Effector CD4-positive, alpha-beta T cell (primary cell): ENCODE results near the gene CAND2.
"Not testable (repeated sequence)": the region's sequence is repeated elsewhere in the genome, so short reads cannot be mapped to it uniquely, and the experiment has no call there.

ENCODE experiments used
- DNase-seq: peaks from one replicate; pipeline ENCODE4 v3.0.0-alpha.2; 2020

The CAND2 gene

DNA sequence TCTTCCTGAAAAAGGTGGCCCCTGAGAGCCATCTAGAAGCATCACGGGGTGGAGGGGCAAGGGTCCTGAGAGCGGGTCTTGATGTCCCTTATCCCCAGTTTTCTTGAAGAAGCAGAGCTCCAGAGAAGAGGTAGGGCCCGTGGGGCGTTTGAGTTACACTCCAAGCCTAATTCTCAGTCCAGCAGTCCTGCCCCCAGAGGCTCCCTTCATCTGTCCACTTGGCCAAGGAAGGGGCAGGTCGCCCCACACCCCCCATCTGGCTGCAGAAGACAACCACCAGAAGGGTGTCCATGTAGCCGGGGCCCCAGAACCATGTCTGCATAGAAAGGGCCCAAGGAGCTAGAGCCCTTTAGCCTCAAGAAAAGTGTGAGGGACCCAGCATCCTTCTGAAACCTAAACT lies 70.4 kb downstream of the CAND2 start:
- no peak for DNase-seq

- DNase-seq, result peak; percentile 37
These were observed 71.9 kb downstream of the CAND2 start for GRCh38 chr3:12868039-12869034.

GRCh38 chr3:12869035-12869621 lies 72.6 kb downstream of the CAND2 start:
- no peak for DNase-seq

DNA sequence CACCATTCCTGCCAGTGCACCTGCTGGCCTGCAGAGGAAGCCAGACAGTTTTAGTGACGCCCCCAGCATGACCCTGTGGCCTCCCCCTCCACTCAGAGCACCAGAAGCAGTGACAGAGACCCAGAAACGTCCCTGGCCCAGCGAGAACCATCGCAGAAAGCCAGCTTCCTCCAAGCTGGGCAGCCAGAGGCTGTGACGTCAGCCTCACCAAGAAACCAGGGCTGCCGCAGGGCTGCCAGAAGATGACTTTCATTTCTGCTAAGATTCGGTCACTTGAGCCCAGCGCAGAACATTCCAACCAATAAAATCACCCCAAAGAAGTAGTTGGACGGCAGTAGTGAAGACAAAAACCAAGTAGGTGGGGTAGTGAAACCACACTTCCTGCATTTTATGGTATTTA lies 74.5 kb downstream of the CAND2 start:
- DNase-seq, result no peak

GRCh38 chr3:12871404-12871983 lies 75.0 kb downstream of the CAND2 start:
- no peak for DNase-seq

DNA sequence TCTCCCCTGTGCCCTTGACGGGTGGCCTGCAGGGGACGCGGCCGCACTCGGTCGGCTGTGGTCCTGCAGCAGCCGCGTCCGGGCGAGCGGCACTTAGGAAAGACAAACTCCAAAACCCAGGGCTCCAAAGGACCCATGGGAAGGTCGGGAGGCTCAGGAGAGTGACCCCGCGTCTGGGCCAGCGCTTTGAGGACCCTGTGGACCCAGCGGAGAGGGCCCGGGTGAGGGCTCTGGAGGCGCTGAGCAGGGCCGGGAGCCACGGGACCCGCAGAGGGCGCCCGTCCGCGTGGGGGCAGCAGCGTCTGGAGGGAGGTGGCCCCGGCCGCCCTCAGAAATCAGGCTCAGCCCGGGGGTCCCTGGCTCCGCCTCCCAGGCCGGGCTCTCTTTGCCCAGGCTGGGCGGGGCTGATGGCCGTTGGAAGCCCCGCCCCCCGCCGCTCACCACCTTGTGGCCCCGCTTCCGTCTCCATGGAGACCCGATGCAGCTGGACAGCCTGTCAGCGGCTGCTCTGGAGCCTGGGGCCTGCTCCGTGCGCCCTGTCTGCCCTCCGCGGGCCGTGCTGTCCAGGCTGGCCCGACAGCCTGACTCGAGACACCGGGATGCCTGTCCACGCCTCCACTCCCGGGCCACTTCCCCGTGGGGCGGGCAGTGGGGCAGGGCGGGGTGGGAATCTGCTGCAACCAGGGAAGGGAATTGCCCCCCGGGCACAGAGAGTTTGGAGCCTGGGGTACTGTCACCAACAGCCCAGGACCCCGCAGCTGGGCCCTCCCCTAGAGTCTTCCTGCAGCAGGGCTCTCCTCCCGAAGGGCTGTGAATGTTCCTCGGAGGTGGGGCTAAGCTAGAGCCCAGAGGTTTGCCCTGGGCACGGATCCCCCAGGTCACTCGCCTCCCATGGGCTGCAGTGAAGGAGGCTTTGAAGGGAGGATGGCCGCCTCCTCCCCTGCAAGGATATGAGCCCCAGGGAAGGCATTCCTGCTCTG lies 79.7 kb downstream of the CAND2 start:
- no peak for DNase-seq

- DNase-seq, result no peak
These were observed 80.6 kb downstream of the CAND2 start for GRCh38 chr3:12877040-12877439.

GRCh38 chr3:12878141-12878574 lies 81.7 kb downstream of the CAND2 start:
- DNase-seq, result no peak

DNA sequence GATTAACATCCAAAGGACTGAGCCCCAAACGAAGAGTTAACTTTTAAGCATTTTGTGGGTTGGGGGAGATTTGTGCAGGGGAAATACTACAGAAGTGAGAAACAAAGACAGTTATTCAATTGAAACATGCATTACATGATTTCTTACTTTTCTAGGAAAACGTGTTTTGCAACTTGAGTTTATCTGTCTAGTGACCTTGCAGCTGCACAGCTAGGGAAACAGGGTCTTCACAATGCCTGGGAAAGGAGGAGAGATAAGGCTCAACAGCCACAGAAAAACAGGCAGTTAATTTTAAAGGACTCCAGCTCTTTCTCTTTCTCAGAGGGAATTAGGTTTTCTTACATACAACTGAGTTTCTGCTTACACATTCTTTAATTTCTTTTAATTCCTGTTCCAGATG lies 82.3 kb downstream of the CAND2 start:
- not testable (repeated sequence) for DNase-seq

DNA sequence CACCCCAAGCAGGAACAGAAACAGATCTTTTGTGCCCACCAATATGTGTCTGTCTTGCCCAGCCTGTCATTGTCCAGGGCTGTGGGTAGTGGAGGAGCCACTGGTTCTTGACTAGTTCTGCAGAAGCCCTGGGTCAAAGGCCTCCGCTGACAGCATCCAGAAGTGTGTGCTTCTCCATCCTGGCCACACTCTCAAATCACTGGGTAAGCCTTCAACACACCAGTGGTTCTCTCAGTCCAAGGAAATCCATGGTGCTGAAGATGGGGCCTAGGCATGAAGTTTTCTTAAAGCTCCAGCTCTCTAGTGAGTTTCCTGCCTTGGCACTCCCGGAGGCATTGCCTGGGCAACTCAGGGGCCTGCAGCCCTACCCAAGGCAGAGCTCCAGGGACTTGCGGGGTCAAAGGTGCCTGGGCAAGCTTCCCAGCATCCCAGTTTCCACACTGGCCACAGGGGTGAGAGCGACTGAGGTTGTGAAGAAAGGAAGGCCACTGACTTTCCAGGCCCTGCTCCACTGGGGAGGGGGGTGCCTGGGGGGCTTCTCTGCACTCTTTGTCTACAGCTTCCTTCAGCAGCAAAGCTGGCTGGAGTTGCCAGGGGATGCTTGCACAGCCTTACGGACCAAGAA lies 82.8 kb downstream of the CAND2 start:
- no peak for DNase-seq

DNA sequence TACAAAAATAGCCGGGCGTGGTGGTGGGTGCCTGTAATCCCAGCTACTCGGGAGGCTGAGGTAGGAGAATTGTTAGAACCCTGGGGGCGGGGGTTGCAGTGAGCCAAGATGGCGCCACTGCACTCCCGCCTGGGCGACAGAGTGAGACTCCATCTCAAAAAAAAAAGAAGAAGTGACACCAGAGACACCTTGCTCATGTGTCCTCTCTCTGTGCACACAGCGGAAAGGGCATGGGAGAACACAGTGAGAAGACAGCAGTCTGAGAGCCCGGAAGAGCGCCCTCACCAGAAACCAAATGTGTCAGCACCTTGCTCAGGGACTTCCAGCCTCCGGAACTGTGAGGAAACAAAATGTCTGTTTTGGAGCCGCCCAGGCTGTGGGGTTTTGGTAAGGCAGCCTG lies 85.4 kb downstream of the CAND2 start:
- DNase-seq, result not testable (repeated sequence)

DNA sequence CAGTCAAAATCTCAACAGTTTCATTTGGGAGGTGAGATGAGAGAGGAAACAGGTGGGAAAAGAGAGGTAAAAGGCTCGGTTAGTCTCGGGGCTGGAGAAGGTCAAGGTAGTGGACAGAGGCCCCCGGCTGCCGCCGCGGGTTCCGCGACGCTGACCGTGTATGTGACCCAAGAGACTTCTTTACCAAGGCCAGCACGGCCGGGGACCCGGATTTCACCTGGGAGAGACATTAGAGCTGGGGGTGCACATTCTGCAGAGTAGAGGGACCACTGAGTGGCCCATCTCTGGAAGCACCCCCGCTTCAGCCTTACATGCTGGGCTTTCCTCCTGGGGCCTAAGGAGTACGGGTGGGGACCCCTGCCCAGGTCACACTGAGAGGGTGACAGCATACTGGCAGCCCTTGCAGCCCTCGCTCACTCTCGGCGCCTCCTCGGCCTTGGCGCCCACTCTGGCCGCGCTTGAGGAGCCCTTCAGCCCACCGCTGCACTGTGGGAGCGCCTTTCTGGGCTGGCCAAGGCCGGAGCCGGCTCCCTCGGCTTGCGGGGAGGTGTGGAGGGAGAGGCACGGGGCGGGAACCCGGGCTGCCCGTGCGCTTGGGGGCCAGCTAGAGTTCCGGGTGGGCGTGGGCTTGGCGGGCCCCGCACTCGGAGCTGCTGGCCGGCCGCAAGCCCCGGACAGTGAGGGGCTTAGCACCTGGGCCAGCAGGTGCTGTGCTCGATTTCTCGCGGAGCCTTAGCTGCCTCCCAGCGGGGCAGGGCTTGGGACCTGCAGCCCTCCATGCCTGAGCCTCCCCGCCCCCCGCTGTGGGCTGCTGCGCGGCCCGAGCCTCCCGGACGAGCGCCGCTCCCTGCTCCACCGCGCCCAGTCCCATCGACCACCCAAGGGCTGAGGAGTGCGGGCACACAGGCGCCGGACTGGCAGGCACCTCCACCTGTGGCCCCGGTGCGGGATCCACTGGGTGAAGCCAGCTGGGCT lies 86.1 kb downstream of the CAND2 start:
- no peak for DNase-seq

DNA sequence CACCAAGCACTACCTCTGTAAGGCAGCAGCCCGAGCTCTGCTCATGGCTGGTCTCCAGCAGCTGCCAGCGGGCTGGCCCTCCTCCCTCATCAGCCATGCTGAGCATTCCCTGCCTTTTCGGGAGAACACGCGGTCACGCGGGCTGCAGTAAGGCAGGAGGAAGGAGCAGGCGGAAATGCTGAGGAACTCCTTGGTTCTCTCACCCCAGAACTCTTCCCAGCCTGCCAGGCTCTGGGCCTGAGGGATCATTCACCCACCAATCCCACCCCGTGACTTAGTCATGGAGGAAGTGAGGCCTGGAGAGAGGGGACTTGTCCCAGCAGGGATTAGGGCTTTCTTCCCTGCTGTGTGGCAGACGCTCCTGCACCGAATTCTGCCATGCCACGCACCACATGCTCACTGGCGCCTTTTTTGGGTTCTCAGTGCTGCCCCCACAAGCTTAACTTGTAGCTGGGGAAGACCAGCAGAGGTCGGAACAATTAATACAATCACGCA lies 87.8 kb downstream of the CAND2 start:
- DNase-seq, result no peak
